ENCODE data around the gene AP1S2.

AP1S2 gene

GRCh38 chrX:15855568-15856221 lies 1.1 kb upstream of the AP1S2 start:
- DNase-seq (ENCODE audit: extremely low read depth, low read depth), result no peak
- TF ChIP-seq, protein P1, sequence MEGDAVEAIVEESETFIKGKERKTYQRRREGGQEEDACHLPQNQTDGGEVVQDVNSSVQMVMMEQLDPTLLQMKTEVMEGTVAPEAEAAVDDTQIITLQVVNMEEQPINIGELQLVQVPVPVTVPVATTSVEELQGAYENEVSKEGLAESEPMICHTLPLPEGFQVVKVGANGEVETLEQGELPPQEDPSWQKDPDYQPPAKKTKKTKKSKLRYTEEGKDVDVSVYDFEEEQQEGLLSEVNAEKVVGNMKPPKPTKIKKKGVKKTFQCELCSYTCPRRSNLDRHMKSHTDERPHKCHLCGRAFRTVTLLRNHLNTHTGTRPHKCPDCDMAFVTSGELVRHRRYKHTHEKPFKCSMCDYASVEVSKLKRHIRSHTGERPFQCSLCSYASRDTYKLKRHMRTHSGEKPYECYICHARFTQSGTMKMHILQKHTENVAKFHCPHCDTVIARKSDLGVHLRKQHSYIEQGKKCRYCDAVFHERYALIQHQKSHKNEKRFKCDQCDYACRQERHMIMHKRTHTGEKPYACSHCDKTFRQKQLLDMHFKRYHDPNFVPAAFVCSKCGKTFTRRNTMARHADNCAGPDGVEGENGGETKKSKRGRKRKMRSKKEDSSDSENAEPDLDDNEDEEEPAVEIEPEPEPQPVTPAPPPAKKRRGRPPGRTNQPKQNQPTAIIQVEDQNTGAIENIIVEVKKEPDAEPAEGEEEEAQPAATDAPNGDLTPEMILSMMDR (IDR thresholded peaks at IDR 0.05; ENCODE audit: low read depth, low read length), result no peak

DNA sequence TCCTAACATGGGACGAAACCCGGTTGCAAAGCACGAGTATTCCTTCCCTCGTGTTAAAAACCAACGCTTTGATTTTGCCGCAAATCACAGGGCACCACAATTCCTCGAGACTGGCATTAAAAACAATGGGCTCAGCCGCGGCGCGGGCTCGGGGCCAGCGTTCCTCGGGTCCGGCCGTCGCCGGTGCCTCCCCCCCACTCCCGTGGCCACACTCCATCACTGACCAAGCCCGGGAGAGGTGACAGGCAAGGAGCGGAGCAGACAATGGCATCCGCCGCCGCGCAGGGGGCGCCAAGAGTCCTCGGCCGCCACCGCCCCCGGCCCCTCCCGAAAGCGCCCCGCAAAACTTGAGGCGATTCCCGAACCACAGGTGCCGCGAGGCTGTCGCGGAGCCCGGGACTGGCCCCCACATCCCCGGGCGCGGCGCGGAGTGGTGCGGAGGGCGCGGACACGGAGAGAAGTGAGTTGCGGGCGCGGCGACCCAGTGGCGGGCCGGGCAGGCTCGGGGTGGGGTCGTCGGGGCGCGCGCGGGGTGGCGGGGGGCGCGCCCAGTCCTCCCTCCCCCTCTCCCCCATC lies 445 bp downstream of the AP1S2 start:
- DNase-seq (ENCODE audit: extremely low read depth, low read depth), result no peak

DNA sequence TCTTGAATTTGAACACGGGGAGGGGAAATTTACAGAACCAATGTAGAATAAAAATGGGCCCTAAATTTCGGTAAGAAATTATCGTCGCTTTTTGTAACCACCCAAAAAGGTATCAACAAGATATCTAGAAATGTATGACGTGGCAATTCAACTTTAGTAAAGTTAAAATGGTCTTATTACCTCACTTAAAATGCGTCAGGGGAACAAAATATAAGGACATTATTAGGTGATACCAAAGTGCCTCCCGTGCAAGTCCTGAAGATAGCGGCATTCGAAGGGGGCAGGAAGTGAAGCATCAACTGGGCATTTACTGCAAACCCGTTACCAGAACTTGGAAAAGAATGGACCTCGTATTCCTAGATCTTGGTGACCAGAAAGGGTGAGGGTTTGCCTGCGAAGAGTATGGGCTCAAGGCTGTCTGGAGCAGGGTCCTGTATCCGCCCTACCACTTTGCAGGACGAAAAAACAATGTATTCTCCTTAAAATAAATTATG lies 980 bp downstream of the AP1S2 start:
- TF ChIP-seq, protein P1 (IDR thresholded peaks at IDR 0.05; ENCODE audit: low read depth, low read length), result no peak
- DNase-seq (ENCODE audit: extremely low read depth, low read depth), result no peak

More for the DNA sequence above, 445 bp downstream of the AP1S2 start:
- TF ChIP-seq, protein P1 (IDR thresholded peaks at IDR 0.05; ENCODE audit: low read depth, low read length), result peak; percentile 4

- TF ChIP-seq, protein P1 (IDR thresholded peaks at IDR 0.05; ENCODE audit: low read depth, low read length), result peak; percentile 33
- no peak for DNase-seq (ENCODE audit: extremely low read depth, low read depth)
Observed at GRCh38 chrX:15849555-15849954, 5.1 kb downstream of the AP1S2 start.

DNA sequence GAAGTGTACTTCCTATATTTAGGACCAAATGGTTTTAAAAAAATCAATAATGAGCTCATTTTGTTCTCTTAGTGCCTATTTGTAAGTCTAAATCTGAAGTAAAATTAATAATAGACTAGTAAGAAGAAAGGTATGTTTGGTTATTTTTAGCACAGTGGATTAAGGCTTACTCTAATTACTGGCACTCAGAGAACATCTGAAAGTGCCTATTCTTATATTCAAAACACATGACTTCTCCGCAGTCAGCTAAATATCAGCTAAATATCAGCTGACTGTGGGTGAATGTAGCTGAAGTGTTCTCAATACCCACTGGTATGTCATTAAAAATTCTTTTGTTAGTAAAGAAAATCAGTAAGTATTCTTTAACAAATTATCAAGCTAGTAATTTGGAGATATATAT lies 6.0 kb downstream of the AP1S2 start:
- TF ChIP-seq, protein P1 (IDR thresholded peaks at IDR 0.05; ENCODE audit: low read depth, low read length), result no peak
- DNase-seq (ENCODE audit: extremely low read depth, low read depth), result peak; percentile 16

GRCh38 chrX:15843960-15844359 lies 10.7 kb downstream of the AP1S2 start:
- DNase-seq (ENCODE audit: extremely low read depth, low read depth), result no peak
- TF ChIP-seq, protein P1 (IDR thresholded peaks at IDR 0.05; ENCODE audit: low read depth, low read length), result no peak

- TF ChIP-seq, protein P1 (IDR thresholded peaks at IDR 0.05; ENCODE audit: low read depth, low read length), result no peak
Observed at GRCh38 chrX:15841853-15842516, 12.6 kb downstream of the AP1S2 start.

More at GRCh38 chrX:15841853-15842516, 12.6 kb downstream of the AP1S2 start:
- DNase-seq (ENCODE audit: extremely low read depth, low read depth), result no peak

All from AG09319 (cell line).